HepG2 (cell line): Measurements from ENCODE around the gene GATA3. TPM values are rescaled to one million over a fixed set of nuclear protein-coding genes. Genes with fewer than 3 reads are reported as not detected.

Experiments
- ATAC-seq: fragments of 200-7000 bp; cut with Tn5 transposase; 3 replicates; pipeline ENCODE4 v1.9.1; 2020; ENCODE audit warnings: mild to moderate bottlenecking, moderate library complexity
- BruUV-seq: library from RNA; stranded (reverse); fragments of 400-500 nt; replicated peaks from 2 replicates; lab custom pipeline; 2021; lab: Mats Ljungman, UMichigan
- CTCF ChIA-PET: fragments of 300-600 bp; formaldehyde crosslinking; extraction: SDS; loops from one replicate; lab custom pipeline; 2021; ENCODE audit warnings: low total read pairs, inconsistent platforms, low intra/inter-chr PET ratio; lab: Yijun Ruan, JAX
- POLR2A ChIA-PET: fragments of 350-600 bp; sonication (Branson Sonifier 250); formaldehyde crosslinking; loops from one replicate; lab custom pipeline; 2020; ENCODE audit warnings: antibody characterized with exemption, inconsistent platforms; lab: Yijun Ruan, JAX
- DNase-seq: peaks from one replicate; pipeline ENCODE4 v3.0.0-alpha.2; 2015; ENCODE audit warnings: low spot score
- FAIRE-seq: peaks from 3 replicates; lab custom pipeline; 2011; peaks lifted over from hg19 to GRCh38; lab: Jason Lieb, UNC
- H2AFZ ChIP-seq: one replicate; pipeline ENCODE4 v1.6.1; 2011; ENCODE audit warnings: low read length, inconsistent platforms
- H3K27ac ChIP-seq: fragments of 300-600 bp; 3 replicates; pipeline ENCODE4 v1.8.0; 2011; ENCODE audit warnings: mixed run types, mild to moderate bottlenecking, mixed read lengths, low read length, inconsistent platforms; ENCODE audit not compliant: insufficient read depth; ENCODE audit errors: extremely low read length
- H3K27me3 ChIP-seq, 2 experiments: fragments of 200-600 bp in 1 of 2; 2 replicates in 1 of 2; 3 replicates in 1 of 2; pipeline versions ENCODE4 v1.6.0 to v1.8.0; 2011; ENCODE audit warnings: low read length in 2 of 2, mild to moderate bottlenecking in 2 of 2, moderate library complexity in 2 of 2, inconsistent platforms in 1 of 2; ENCODE audit not compliant: insufficient read depth in 2 of 2, control insufficient read depth in 1 of 2
- H3K36me3 ChIP-seq, 2 experiments: fragments of 200-600 bp in 1 of 2; replicated peaks in 1 of 2; 2 replicates in 1 of 2; 3 replicates in 1 of 2; pipeline versions ENCODE4 v1.5.1 to v1.8.0; 2011; ENCODE audit warnings: low read length in 2 of 2, inconsistent platforms in 1 of 2; ENCODE audit not compliant: insufficient read depth in 2 of 2, control insufficient read depth in 1 of 2
- H3K4me1 ChIP-seq: 2 replicates; pipeline ENCODE4 v1.5.1; 2012; ENCODE audit warnings: low read length, inconsistent platforms; ENCODE audit not compliant: insufficient read depth
- H3K4me2 ChIP-seq: 2 replicates; pipeline ENCODE4 v1.6.0; 2011; ENCODE audit warnings: low read depth, low read length, inconsistent platforms
- H3K4me3 ChIP-seq, 3 experiments: fragments of 200-600 bp in 1 of 3; sonication (generic), shearing (Covaris generic) in 1 of 3; replicated peaks in 1 of 3; 2 replicates each; pipeline ENCODE4 v1.5.1; 2011 to 2016; ENCODE audit warnings: low read length in 3 of 3, inconsistent platforms in 2 of 3, low read depth in 2 of 3, mild to moderate bottlenecking in 2 of 3, control low read depth in 1 of 3, mixed read lengths in 1 of 3; ENCODE audit not compliant: insufficient read depth in 1 of 3
- H3K79me2 ChIP-seq: one replicate; pipeline ENCODE4 v1.6.1; 2011; ENCODE audit warnings: low read length, inconsistent platforms; ENCODE audit not compliant: insufficient read depth
- H3K9ac ChIP-seq: 2 replicates; pipeline ENCODE4 v1.6.0; 2011; ENCODE audit warnings: mild to moderate bottlenecking, low read depth, low read length, inconsistent platforms; ENCODE audit not compliant: insufficient read depth
- H3K9me3 ChIP-seq: 2 replicates; pipeline ENCODE4 v1.5.1; 2012; ENCODE audit warnings: mild to moderate bottlenecking, low read length
- H4K20me1 ChIP-seq: 2 replicates; pipeline ENCODE4 v1.6.0; 2011; ENCODE audit warnings: inconsistent platforms, mild to moderate bottlenecking, low read length, moderate library complexity; ENCODE audit not compliant: insufficient read depth
- BORCS8-MEF2B ChIP-seq: sonication (generic); formaldehyde crosslinking; IDR thresholded peaks from 2 replicates; pipeline ENCODE4 v1.8.0; 2022; ENCODE audit warnings: mild to moderate bottlenecking, missing genetic modification reagents
- FOXJ3 ChIP-seq: sonication (generic); formaldehyde crosslinking; IDR thresholded peaks from 2 replicates; pipeline ENCODE4 v1.4.0; 2020; ENCODE audit warnings: missing genetic modification reagents, mild to moderate bottlenecking, borderline replicate concordance
- ISL2 ChIP-seq: sonication (generic); formaldehyde crosslinking; IDR thresholded peaks from 2 replicates; pipeline ENCODE4 v1.5.0; 2020; ENCODE audit warnings: missing genetic modification reagents
- NFE2L1 ChIP-seq: sonication (generic); formaldehyde crosslinking; IDR thresholded peaks from 2 replicates; pipeline ENCODE4 v1.4.0; 2020; ENCODE audit warnings: missing genetic modification reagents, mild to moderate bottlenecking, borderline replicate concordance
- TGIF2 ChIP-seq: IDR thresholded peaks from 2 replicates; pipeline ENCODE4 v1.6.1; 2016; ENCODE audit warnings: control low read depth, missing compliant biosample characterization
- WGBS: methylation state at CpG from one replicate; pipeline ENCODE4 v1.1.6; 2017; ENCODE audit warnings: low lambda C conversion rate; 5-methylcytosine and 5-hydroxymethylcytosine counted together
- in situ Hi-C: cut with HindIII; loops from 2 replicates; pipeline ENCODE4 v1.10.0; 2017; ENCODE audit warnings: low pct_unique_long_range_greater_than_20kb; ENCODE audit not compliant: extremely low pct_ligation_motif_present
- intact Hi-C: fragments of 100-400 bp; cut with micrococcal nuclease; formaldehyde crosslinking; loops from one replicate; pipeline ENCODE4 v1.10.0; 2022; ENCODE audit not compliant: unreplicated experiment
- polyA plus RNA-seq, 8 experiments: library from polyadenylated mRNA; depleted of rRNA in 3 of 8; stranded (reverse) in 7 of 8; unstranded in 1 of 8; fragments of >200 nt; fragmentation: Illumina TruSeq in 4 of 8; extraction: Trizol in 4 of 8; gene quantifications; 2 replicates each; pipeline versions ENCODE4 v1.2.1 to v1.2.3, GENCODE V29; 2011 to 2016; ENCODE audit warnings: low read depth in 4 of 8, missing spikeins in 1 of 8, mixed read lengths in 1 of 8; ENCODE audit not compliant: insufficient read depth in 1 of 8
- total RNA-seq, 5 experiments: library from RNA; depleted of rRNA; stranded (reverse); fragments of >200 nt; fragmentation: Illumina TruSeq; extraction: Trizol; gene quantifications; 2 replicates each; pipeline ENCODE4 v1.2.3, GENCODE V29; 2016; ENCODE audit warnings: low read depth in 1 of 5
- TF ChIP-seq, protein P1 (sequence below): sonication (generic); formaldehyde crosslinking; IDR thresholded peaks from 2 replicates; pipeline ENCODE4 v1.4.0; 2020; ENCODE audit warnings: missing genetic modification reagents, mild to moderate bottlenecking, borderline replicate concordance
- TF ChIP-seq, protein P2 (sequence below): IDR thresholded peaks from 2 replicates; pipeline ENCODE4 v1.6.1; 2012; ENCODE audit warnings: low read length, improper control_type of control experiment
- TF ChIP-seq, protein P3 (sequence below): sonication (generic); formaldehyde crosslinking; IDR thresholded peaks from 2 replicates; pipeline ENCODE4 v1.8.1; 2022; ENCODE audit warnings: mild to moderate bottlenecking, missing genetic modification reagents
- TF ChIP-seq, protein P4 (sequence below): sonication (generic); formaldehyde crosslinking; IDR thresholded peaks from 2 replicates; pipeline ENCODE4 v1.4.0; 2020; ENCODE audit warnings: missing genetic modification reagents

The GATA3 gene
- total and polyA plus RNA-seq, 2 of the 13 experiments (the other 11 are each of a cell fraction or from before 2014, with no cell fraction given), result not detected

DNA sequence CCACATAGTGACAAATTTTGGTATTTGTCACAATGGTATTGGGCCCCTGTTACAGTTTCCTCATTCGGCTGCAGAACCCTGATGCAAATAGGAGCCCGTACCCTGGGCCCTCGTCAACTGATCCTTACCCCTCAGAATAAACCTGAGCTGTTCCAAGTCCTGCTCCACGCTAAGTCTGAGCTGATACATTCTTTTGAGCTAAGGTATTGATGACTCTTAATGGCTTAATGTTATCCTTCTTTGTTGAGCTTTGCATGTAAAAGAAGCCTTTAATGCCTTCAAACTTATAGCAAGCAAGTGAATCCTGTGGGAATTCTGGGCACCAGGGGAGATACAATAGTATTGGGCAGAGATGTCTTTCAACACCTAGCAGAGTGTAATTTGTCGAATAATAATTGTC lies 31.8 kb downstream of the GATA3 start:
- Histone ChIP-seq H3K27ac (no peak overlapping the region), H3K4me2 (no peak overlapping the region), H3K4me3 (no peak overlapping the region), H3K36me3 (no peaks in the 10 kb centered on the region), H3K4me1 (no peaks in the 10 kb centered on the region), H3K9me3 (no peaks in the 10 kb centered on the region), H3K79me2 (no peaks in the 10 kb centered on the region), H3K27me3 (peaks cover 4 to 32% of the 10 kb centered on the region in 2 experiments; a peak in 3 of 5 replicates), H3K9ac (no peak overlapping the region), H4K20me1 (no peaks in the 10 kb centered on the region), H2AFZ (no peak overlapping the region)
- no peak for DNase-seq
- POLR2A ChIA-PET, result no interaction called here
- in situ Hi-C loops, result no loop called here
- intact Hi-C loops, result no loop called here
- ATAC-seq, result no peak
- no TSS peak for BruUV-seq
- 49% methylated on average over 5 of the region's 5 CpGs for WGBS
- CTCF ChIA-PET, result no interaction called here
- no peak for FAIRE-seq
- TF ChIP-seq, protein P1, sequence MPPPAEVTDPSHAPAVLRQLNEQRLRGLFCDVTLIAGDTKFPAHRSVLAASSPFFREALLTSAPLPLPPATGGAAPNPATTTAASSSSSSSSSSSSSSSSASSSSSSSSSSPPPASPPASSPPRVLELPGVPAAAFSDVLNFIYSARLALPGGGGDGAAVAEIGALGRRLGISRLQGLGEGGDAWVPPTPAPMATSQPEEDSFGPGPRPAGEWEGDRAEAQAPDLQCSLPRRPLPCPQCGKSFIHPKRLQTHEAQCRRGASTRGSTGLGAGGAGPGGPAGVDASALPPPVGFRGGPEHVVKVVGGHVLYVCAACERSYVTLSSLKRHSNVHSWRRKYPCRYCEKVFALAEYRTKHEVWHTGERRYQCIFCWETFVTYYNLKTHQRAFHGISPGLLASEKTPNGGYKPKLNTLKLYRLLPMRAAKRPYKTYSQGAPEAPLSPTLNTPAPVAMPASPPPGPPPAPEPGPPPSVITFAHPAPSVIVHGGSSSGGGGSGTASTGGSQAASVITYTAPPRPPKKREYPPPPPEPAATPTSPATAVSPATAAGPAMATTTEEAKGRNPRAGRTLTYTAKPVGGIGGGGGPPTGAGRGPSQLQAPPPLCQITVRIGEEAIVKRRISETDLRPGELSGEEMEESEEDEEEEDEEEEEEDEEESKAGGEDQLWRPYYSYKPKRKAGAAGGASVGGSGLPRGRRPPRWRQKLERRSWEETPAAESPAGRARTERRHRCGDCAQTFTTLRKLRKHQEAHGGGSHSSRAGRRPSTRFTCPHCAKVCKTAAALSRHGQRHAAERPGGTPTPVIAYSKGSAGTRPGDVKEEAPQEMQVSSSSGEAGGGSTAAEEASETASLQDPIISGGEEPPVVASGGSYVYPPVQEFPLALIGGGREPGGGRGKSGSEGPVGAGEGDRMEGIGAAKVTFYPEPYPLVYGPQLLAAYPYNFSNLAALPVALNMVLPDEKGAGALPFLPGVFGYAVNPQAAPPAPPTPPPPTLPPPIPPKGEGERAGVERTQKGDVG (CRISPR knock-in tag), result no peak
- no peak for TF ChIP-seq BORCS8-MEF2B (CRISPR knock-in tag)
- TF ChIP-seq, protein P2, sequence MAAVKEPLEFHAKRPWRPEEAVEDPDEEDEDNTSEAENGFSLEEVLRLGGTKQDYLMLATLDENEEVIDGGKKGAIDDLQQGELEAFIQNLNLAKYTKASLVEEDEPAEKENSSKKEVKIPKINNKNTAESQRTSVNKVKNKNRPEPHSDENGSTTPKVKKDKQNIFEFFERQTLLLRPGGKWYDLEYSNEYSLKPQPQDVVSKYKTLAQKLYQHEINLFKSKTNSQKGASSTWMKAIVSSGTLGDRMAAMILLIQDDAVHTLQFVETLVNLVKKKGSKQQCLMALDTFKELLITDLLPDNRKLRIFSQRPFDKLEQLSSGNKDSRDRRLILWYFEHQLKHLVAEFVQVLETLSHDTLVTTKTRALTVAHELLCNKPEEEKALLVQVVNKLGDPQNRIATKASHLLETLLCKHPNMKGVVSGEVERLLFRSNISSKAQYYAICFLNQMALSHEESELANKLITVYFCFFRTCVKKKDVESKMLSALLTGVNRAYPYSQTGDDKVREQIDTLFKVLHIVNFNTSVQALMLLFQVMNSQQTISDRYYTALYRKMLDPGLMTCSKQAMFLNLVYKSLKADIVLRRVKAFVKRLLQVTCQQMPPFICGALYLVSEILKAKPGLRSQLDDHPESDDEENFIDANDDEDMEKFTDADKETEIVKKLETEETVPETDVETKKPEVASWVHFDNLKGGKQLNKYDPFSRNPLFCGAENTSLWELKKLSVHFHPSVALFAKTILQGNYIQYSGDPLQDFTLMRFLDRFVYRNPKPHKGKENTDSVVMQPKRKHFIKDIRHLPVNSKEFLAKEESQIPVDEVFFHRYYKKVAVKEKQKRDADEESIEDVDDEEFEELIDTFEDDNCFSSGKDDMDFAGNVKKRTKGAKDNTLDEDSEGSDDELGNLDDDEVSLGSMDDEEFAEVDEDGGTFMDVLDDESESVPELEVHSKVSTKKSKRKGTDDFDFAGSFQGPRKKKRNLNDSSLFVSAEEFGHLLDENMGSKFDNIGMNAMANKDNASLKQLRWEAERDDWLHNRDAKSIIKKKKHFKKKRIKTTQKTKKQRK, result no peak
- TF ChIP-seq ISL2 (CRISPR knock-in tag), result no peak
- TF ChIP-seq, protein P3, sequence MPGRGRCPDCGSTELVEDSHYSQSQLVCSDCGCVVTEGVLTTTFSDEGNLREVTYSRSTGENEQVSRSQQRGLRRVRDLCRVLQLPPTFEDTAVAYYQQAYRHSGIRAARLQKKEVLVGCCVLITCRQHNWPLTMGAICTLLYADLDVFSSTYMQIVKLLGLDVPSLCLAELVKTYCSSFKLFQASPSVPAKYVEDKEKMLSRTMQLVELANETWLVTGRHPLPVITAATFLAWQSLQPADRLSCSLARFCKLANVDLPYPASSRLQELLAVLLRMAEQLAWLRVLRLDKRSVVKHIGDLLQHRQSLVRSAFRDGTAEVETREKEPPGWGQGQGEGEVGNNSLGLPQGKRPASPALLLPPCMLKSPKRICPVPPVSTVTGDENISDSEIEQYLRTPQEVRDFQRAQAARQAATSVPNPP (CRISPR knock-in tag), result no peak
- TF ChIP-seq TGIF2 (CRISPR knock-in tag), result no peak
- TF ChIP-seq, protein P4, sequence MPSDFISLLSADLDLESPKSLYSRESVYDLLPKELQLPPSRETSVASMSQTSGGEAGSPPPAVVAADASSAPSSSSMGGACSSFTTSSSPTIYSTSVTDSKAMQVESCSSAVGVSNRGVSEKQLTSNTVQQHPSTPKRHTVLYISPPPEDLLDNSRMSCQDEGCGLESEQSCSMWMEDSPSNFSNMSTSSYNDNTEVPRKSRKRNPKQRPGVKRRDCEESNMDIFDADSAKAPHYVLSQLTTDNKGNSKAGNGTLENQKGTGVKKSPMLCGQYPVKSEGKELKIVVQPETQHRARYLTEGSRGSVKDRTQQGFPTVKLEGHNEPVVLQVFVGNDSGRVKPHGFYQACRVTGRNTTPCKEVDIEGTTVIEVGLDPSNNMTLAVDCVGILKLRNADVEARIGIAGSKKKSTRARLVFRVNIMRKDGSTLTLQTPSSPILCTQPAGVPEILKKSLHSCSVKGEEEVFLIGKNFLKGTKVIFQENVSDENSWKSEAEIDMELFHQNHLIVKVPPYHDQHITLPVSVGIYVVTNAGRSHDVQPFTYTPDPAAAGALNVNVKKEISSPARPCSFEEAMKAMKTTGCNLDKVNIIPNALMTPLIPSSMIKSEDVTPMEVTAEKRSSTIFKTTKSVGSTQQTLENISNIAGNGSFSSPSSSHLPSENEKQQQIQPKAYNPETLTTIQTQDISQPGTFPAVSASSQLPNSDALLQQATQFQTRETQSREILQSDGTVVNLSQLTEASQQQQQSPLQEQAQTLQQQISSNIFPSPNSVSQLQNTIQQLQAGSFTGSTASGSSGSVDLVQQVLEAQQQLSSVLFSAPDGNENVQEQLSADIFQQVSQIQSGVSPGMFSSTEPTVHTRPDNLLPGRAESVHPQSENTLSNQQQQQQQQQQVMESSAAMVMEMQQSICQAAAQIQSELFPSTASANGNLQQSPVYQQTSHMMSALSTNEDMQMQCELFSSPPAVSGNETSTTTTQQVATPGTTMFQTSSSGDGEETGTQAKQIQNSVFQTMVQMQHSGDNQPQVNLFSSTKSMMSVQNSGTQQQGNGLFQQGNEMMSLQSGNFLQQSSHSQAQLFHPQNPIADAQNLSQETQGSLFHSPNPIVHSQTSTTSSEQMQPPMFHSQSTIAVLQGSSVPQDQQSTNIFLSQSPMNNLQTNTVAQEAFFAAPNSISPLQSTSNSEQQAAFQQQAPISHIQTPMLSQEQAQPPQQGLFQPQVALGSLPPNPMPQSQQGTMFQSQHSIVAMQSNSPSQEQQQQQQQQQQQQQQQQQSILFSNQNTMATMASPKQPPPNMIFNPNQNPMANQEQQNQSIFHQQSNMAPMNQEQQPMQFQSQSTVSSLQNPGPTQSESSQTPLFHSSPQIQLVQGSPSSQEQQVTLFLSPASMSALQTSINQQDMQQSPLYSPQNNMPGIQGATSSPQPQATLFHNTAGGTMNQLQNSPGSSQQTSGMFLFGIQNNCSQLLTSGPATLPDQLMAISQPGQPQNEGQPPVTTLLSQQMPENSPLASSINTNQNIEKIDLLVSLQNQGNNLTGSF (CRISPR knock-in tag), result no peak
- no peak for TF ChIP-seq FOXJ3
- no peak for TF ChIP-seq NFE2L1 (CRISPR knock-in tag)
- TF ChIP-seq, all 625 proteins: peak for 0
